Measurements from ENCODE around the gene GMPPA. TPM values are rescaled to one million over a fixed set of nuclear protein-coding genes. Genes with fewer than 3 reads are reported as not detected.
A peak's percentile ranks its signal among the peaks of the same experiment; 100 is the strongest.

GMPPA gene
- total and polyA plus RNA-seq, 9 of the 15 experiments (the other 6 are each of a cell fraction or from before 2014, with no cell fraction given): 7.0 to 101 (median 66.7) TPM

DNA sequence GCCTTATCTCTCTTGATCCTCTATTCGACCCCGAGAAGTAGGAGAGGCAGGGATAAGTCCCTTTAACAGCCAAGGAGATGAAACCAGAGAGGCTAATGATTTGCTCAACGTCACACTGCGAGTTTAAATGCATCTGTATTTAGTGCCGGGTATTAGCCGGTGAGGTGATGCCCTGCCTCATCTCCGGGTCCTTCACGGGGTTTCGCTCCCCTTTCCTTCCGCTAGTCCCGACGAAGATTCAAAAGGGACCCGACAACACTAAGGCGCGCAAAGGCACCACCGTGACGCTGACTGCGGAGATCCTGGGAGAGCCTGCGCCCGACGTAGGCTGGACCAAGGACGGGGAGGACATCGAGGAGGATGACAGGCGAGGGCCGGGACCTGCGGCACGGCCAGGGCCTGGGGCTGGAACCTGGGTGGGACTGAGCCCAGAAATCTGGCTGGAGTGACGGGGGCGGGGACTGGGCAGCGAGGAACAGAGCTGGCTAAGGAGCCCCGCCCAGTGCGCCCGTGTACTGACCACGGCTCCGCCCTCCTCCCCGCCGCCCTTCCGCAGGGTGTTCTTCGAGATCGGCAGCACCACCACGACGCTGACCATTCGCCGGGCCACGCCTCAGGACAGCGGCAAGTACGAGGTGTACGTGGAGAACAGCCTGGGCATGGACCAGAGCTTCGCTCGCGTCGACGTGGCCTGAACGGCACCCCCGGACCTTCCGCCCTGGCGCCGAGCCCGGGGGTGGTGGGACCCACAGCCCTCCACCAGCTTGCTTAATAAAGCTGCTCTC lies 1.0 kb upstream of the GMPPA start (continued):
- TF ChIP-seq, protein P1, sequence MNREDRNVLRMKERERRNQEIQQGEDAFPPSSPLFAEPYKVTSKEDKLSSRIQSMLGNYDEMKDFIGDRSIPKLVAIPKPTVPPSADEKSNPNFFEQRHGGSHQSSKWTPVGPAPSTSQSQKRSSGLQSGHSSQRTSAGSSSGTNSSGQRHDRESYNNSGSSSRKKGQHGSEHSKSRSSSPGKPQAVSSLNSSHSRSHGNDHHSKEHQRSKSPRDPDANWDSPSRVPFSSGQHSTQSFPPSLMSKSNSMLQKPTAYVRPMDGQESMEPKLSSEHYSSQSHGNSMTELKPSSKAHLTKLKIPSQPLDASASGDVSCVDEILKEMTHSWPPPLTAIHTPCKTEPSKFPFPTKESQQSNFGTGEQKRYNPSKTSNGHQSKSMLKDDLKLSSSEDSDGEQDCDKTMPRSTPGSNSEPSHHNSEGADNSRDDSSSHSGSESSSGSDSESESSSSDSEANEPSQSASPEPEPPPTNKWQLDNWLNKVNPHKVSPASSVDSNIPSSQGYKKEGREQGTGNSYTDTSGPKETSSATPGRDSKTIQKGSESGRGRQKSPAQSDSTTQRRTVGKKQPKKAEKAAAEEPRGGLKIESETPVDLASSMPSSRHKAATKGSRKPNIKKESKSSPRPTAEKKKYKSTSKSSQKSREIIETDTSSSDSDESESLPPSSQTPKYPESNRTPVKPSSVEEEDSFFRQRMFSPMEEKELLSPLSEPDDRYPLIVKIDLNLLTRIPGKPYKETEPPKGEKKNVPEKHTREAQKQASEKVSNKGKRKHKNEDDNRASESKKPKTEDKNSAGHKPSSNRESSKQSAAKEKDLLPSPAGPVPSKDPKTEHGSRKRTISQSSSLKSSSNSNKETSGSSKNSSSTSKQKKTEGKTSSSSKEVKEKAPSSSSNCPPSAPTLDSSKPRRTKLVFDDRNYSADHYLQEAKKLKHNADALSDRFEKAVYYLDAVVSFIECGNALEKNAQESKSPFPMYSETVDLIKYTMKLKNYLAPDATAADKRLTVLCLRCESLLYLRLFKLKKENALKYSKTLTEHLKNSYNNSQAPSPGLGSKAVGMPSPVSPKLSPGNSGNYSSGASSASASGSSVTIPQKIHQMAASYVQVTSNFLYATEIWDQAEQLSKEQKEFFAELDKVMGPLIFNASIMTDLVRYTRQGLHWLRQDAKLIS (CRISPR knock-in tag; IDR thresholded peaks at IDR 0.05): 0 out of 2 replicates have a peak, but pooled peaks have one; percentile 60
- TF ChIP-seq ZNF232 (CRISPR knock-in tag; IDR thresholded peaks at IDR 0.05) (no peak), PYGO2 (tag; IDR thresholded peaks at IDR 0.05) (no peak), NR2C1 (IDR thresholded peaks at IDR 0.05) (no peak), NR2C1 (tag; IDR thresholded peaks at IDR 0.05) (no peak), PTBP1 (IDR thresholded peaks at IDR 0.05; ENCODE audit: low read depth, low read length) (no peak), TAF7 (tag; IDR thresholded peaks at IDR 0.05) (0 out of 2 replicates have a peak, but pooled peaks have one; percentile 38), YY1 (IDR thresholded peaks at IDR 0.05; ENCODE audit: borderline replicate concordance in 1 of 3, control insufficient read depth in 1 of 3, extremely low read depth in 1 of 3, insufficient read depth in 3 of 3, insufficient read length in 1 of 3, insufficient replicate concordance in 2 of 3, low read depth in 1 of 3, low read length in 2 of 3) (peak in 1 of 3 experiments; percentile 28), PTRF (tag; IDR thresholded peaks at IDR 0.05) (no peak), SIRT6 (IDR thresholded peaks at IDR 0.05; ENCODE audit: low read depth, low read length) (no peak), FOXK2 (conservative IDR thresholded peaks at IDR 0.05 in 1 of 2, IDR thresholded peaks at IDR 0.05 in 1 of 2; ENCODE audit: low read depth in 2 of 2) (no peak), ZNF696 (CRISPR knock-in tag; conservative IDR thresholded peaks at IDR 0.05) (no peak), U2AF2 (optimal IDR thresholded peaks at IDR 0.05; ENCODE audit: low read depth, low read length) (no peak), ILK (tag; IDR thresholded peaks at IDR 0.05; ENCODE audit: borderline replicate concordance, low read depth) (no peak), TSC22D4 (tag; IDR thresholded peaks at IDR 0.05) (no peak), ARID2 (IDR thresholded peaks at IDR 0.05) (no peak), IRF2 (CRISPR knock-in tag; IDR thresholded peaks at IDR 0.05) (no peak), POLR2H (tag; IDR thresholded peaks at IDR 0.05; ENCODE audit: low read depth) (no peak), EHMT2 (IDR thresholded peaks at IDR 0.05) (no peak), CBX8 (IDR thresholded peaks at IDR 0.05; ENCODE audit: borderline replicate concordance, extremely low read depth, low read depth, low read length, poor library complexity, severe bottlenecking) (no peak)
- TF ChIP-seq, protein P2, sequence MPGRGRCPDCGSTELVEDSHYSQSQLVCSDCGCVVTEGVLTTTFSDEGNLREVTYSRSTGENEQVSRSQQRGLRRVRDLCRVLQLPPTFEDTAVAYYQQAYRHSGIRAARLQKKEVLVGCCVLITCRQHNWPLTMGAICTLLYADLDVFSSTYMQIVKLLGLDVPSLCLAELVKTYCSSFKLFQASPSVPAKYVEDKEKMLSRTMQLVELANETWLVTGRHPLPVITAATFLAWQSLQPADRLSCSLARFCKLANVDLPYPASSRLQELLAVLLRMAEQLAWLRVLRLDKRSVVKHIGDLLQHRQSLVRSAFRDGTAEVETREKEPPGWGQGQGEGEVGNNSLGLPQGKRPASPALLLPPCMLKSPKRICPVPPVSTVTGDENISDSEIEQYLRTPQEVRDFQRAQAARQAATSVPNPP (IDR thresholded peaks at IDR 0.05; ENCODE audit: borderline replicate concordance, insufficient read depth, insufficient read length): no peak
- TF ChIP-seq, protein P3, sequence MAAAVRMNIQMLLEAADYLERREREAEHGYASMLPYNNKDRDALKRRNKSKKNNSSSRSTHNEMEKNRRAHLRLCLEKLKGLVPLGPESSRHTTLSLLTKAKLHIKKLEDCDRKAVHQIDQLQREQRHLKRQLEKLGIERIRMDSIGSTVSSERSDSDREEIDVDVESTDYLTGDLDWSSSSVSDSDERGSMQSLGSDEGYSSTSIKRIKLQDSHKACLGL (CRISPR knock-in tag; IDR thresholded peaks at IDR 0.05; ENCODE audit: borderline replicate concordance, poor library complexity, severe bottlenecking): no peak

Data from K562 (cell line).